Ovary (tissue), 3 donors: ENCODE results near the gene VPS54.

Experiments used
- CTCF ChIP-seq, 3 donors: fragments of 450-650 bp in 2 of 3; fragments of 200-600 bp in 1 of 3; IDR thresholded peaks; one replicate each; pipeline versions ENCODE4 v1.5.1 to v1.8.0; 2016 to 2022; ENCODE audit warnings: antibody characterized with exemption in 3 of 3, mild to moderate bottlenecking in 1 of 3
- POLR2A ChIP-seq: fragments of 450-650 bp; IDR thresholded peaks from one replicate; pipeline ENCODE4 v1.6.1; 2017; ENCODE audit warnings: antibody characterized with exemption, mild to moderate bottlenecking, moderate library complexity
- donor health status: DM: no; HTN: no; CAD: no.

- TF ChIP-seq POLR2A (no peak), CTCF (IDR thresholded peaks at IDR 0.05) (no peak)
Observed at GRCh38 chr2:63976125-63976510, 43.1 kb downstream of the VPS54 start.
